Activated naive CD8-positive, alpha-beta T cell treated with anti-CD3 and anti-CD28 coated beads, Interleukin-2, amount 10 ng/mL, durations not matched to agents 7 days and 5 days (primary cell): ENCODE data around the gene SPATA2. TPM values are rescaled to one million over a fixed set of nuclear protein-coding genes. Genes with fewer than 3 reads are reported as not detected.
"Not testable (repeated sequence)": the region's sequence is repeated elsewhere in the genome, so short reads cannot be mapped to it uniquely, and the experiment has no call there.

Source experiments
- ATAC-seq: fragments of 150-1000 bp; cut with Tn5 transposase; one replicate; pipeline ENCODE4 v1.10.0; 2021; ENCODE audit warnings: low read depth, moderate library complexity
- POLR2A ChIA-PET: fragments of 350-600 bp; sonication (Branson Sonifier 250); formaldehyde crosslinking; loops from one replicate; lab custom pipeline; 2021; ENCODE audit warnings: antibody characterized with exemption; lab: Charles Lee
- DNase-seq: peaks from one replicate; pipeline ENCODE4 v3.0.0; 2021
- H3K27ac Mint-ChIP-seq: one replicate; pipeline ENCODE4 v1.8.0; 2022; ENCODE audit warnings: mild to moderate bottlenecking, mixed read lengths
- H3K27me3 Mint-ChIP-seq: one replicate; pipeline ENCODE4 v1.8.0; 2022; ENCODE audit warnings: mild to moderate bottlenecking, moderate library complexity, mixed read lengths
- H3K36me3 Mint-ChIP-seq: one replicate; pipeline ENCODE4 v1.8.0; 2021; ENCODE audit warnings: mild to moderate bottlenecking, mixed read lengths
- H3K4me1 Mint-ChIP-seq: one replicate; pipeline ENCODE4 v1.8.0; 2021; ENCODE audit warnings: mixed read lengths
- H3K4me3 Mint-ChIP-seq: one replicate; pipeline ENCODE4 v1.8.0; 2022; ENCODE audit warnings: mild to moderate bottlenecking, moderate library complexity, mixed read lengths
- H3K9me3 Mint-ChIP-seq: one replicate; pipeline ENCODE4 v1.8.0; 2021; ENCODE audit warnings: mixed read lengths
- total RNA-seq, 2 experiments: library from RNA; stranded (reverse); gene quantifications; one replicate each; pipeline ENCODE4 v1.2.3, GENCODE V29; 2021

Gene SPATA2, protein sequence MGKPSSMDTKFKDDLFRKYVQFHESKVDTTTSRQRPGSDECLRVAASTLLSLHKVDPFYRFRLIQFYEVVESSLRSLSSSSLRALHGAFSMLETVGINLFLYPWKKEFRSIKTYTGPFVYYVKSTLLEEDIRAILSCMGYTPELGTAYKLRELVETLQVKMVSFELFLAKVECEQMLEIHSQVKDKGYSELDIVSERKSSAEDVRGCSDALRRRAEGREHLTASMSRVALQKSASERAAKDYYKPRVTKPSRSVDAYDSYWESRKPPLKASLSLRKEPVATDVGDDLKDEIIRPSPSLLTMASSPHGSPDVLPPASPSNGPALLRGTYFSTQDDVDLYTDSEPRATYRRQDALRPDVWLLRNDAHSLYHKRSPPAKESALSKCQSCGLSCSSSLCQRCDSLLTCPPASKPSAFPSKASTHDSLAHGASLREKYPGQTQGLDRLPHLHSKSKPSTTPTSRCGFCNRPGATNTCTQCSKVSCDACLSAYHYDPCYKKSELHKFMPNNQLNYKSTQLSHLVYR
- 1 to 10 TPM; 8.9 to 9.1 TPM for total RNA-seq

DNA sequence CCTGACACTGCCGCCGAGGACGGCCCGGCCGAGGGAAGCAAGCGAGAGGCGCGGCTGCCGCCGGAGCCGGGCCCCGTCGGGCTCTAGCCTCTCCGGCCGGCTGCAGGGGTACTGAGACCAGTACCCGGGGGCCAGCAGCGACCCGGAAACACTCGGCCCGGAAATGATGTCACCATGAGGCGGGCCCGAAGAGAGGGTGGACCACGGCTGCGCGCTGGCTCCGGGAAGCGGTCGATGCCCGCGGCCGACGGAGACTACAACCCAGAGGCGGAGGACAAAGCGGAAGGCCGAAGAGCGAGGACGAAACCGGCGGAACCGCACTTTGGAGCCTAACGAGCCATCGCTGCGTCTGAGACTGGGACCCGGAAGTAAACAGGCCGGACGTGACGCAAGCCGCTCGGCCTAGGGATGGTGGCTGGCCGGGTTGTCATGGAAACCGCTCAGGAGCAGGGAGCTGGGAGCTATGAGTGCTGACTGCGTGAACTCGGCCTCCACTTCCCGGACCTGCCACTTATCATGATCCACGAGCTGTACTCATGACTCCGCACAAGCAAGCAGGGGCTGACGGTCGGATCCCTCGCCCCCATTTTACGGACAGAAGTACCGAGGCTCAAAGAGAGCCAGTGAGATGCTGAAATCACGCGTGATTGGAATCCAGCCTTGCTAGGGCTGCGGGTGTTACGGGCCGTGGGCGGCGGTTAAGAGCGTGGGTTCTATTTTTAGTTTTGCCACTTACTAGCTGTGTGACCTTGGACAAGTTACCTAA lies at the start of gene SPATA2:
Gene SPATA2 (minus strand): TSS at position 150 of the 766 bp plus-strand sequence. CDS start 7,039 bp downstream, outside the sequence.
- POLR2A ChIA-PET = interaction anchor here (0.6 to 3.2 kb wide), 3 partner anchors 21 to 90 kb away, joined by 3 to 32 read pairs (median 4); partner anchors contain the start of gene RNF114
- DNase-seq (peak; percentile 92), ATAC-seq (peak; percentile 79)
- H3K36me3 Mint-ChIP-seq = no peaks in the 10 kb centered on the region
- H3K9me3 Mint-ChIP-seq = no peaks in the 10 kb centered on the region
- peak within 1 kb of the TSS; percentile 91 for H3K4me3 Mint-ChIP-seq
- peaks cover 23% of the 10 kb centered on the region for H3K4me1 Mint-ChIP-seq
- peak within 1 kb of the TSS; percentile 100 for H3K27ac Mint-ChIP-seq
- no peaks in the 10 kb centered on the region for H3K27me3 Mint-ChIP-seq

DNA sequence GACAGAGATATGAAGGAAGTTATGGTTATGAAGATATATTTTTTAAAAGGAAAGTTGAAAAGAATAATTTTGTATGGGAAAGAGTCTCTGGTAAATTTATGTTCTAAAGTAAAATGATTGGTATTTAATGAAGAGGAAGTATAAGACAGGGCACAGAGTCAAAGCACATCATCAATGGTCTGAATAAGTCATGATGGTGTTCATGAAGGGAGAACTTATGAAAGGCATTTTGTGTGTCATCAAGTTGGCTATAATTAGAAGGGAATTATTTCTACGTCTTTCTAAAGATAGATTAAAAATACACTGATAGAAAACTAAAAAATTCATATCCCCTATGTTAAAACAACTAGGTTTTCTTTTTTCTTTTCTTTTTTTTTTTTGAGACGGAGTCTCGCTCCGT lies 46.1 kb upstream of the SPATA2 start:
- H3K9me3 Mint-ChIP-seq = no peaks in the 10 kb centered on the region
- POLR2A ChIA-PET = no interaction called here
- peaks cover 8% of the 10 kb centered on the region for H3K36me3 Mint-ChIP-seq
- H3K4me1 Mint-ChIP-seq = no peaks in the 10 kb centered on the region
- H3K27me3 Mint-ChIP-seq = no peaks in the 10 kb centered on the region
- DNase-seq (no peak), ATAC-seq (no peak)
- no peak overlapping the region for H3K27ac Mint-ChIP-seq
- no peak overlapping the region for H3K4me3 Mint-ChIP-seq

DNA sequence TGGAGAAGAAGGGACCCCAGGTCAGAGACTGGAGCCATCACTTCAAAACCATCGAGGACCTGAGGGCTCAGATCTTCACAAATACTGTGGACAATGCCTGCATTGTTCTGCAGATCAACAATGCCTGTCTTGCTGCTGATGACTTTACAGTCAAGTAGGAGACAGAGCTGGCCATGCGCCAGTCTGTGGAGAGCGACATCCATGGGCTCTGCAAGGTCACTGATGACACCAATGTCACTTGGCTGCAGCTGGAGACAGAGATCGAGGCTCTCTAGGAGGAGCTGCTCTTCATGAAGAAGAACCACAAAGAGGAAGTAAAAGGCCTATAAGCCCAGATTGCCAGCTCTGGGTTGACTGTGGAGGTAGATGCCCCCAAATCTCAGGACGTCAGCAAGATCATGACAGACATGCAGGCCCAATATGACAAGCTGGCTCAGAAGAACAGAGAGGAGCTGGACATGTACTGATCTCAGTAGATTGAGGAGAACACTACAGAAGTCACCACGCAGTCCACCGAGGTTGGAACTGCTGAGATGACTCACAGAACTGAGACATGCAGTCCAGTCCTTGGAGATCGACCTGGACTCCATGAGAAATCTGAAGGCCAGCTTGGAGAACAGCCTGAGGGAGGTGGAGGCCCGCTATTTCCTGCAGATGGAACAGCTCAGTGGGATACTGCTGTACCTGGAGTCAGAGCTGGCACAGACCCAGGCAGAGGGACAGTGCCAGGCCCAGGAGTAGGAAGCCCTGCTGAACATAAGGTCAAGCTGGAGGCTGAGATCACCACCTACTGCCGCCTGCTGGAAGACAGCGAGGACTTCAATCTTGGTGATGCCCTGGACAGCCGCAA lies 42.0 kb upstream of the SPATA2 start:
- H3K4me3 Mint-ChIP-seq, POLR2A ChIA-PET, ATAC-seq, H3K27me3 Mint-ChIP-seq, H3K9me3 Mint-ChIP-seq, H3K27ac Mint-ChIP-seq, DNase-seq, H3K4me1 Mint-ChIP-seq: not testable (repeated sequence)
- peaks cover 22% of the 10 kb centered on the region for H3K36me3 Mint-ChIP-seq

DNA sequence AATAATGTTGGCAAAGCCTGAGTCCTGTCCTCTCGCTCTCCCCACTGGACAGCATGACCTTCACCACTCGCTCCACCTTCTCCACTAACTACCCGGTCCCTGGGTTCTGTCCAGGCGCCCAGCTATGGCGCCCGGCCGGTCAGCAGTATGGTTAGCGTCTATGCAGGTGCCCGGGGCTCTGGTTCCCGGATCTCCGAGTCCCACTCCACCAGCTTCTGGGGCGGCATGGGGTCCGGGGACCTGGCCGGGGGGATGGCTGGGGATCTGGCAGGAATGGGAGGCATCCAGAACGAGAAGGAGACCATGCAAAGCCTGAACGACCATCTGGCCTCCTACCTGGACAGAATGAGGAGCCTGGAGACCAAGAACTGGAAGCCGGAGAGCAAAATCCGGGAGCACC lies 41.4 kb upstream of the SPATA2 start:
- Mint-ChIP-seq H3K27ac (no peak overlapping the region), H3K36me3 (peaks cover 22% of the 10 kb centered on the region), H3K9me3 (no peaks in the 10 kb centered on the region), H3K27me3 (no peaks in the 10 kb centered on the region), H3K4me1 (no peaks in the 10 kb centered on the region), H3K4me3 (no peak overlapping the region)
- POLR2A ChIA-PET = no interaction called here
- ATAC-seq (no peak), DNase-seq (no peak)

DNA sequence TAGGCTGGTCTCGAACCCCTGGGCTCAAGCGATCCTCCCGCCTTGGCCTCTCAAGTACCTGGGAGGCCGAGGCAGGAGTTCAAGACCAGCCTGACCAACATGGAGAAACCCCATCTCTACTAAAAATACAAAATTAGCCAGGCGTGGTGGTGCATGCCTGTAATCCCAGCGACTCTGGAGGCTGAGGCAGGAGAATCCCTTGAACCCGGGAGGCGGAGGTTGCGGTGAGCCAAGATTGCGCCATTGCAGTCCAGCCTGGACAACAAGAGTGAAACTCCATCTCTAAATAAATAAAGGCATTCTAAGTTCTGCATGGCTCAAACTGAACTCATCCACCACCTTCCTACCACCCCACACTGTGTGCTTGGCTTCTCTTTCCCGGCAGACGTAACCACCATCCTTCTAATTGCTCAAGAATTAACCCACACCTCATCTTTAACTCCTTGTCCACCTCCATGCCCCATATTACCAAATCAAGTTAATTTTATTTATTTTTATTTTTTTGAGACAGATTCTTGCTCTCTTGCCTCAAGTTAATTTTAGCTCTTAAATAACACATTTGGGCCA lies 40.6 kb upstream of the SPATA2 start:
- peaks cover 25% of the 10 kb centered on the region for H3K36me3 Mint-ChIP-seq
- DNase-seq = not testable (repeated sequence)

DNA sequence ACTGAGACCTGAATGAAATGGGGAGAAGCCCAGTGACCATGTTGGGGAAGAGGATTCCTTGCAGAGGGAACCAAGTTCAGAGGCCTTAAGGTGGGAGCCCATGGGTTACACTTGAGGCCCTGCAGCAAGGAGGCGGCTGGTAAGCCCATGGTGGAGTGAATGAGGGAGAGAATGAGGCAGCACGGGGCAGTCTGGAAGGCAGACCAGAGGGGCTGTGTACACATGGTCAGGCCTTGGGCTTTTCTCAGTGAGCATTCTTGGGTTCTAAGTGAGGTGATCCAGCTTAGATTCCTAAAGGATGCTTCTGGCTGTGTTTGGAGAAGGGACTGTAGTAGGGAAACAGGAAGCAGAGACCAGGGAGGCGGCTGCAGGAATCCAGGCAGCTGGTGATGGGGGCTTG lies 39.8 kb upstream of the SPATA2 start:
- no peak overlapping the region for H3K4me3 Mint-ChIP-seq
- no peak overlapping the region for H3K27ac Mint-ChIP-seq
- POLR2A ChIA-PET = no interaction called here
- no peak for ATAC-seq
- no peaks in the 10 kb centered on the region for H3K27me3 Mint-ChIP-seq
- no peak for DNase-seq
- no peaks in the 10 kb centered on the region for H3K4me1 Mint-ChIP-seq
- no peaks in the 10 kb centered on the region for H3K9me3 Mint-ChIP-seq
- peaks cover 26% of the 10 kb centered on the region for H3K36me3 Mint-ChIP-seq

More for the DNA sequence above, 40.6 kb upstream of the SPATA2 start:
- H3K27me3 Mint-ChIP-seq, H3K9me3 Mint-ChIP-seq, H3K27ac Mint-ChIP-seq, POLR2A ChIA-PET, ATAC-seq, H3K4me1 Mint-ChIP-seq, H3K4me3 Mint-ChIP-seq: not testable (repeated sequence)

DNA sequence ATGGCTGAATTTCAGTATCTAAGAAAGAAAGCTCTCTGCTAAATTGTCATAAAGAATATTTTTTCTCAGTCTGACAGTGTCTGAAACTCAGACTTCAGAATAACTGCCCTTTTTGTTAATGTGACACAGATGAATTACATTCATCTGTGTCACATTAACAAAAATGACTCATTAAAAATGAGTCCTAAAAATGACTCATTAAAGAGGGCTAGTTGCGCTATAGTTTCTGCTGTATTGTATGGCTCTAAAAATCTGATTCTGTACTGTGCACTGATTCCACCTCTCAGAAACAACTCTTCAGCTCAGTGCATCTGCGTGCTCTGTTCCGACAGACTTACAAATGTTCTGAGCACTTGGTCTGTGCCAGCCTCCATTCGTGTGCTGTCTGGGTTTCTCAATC lies 35.8 kb upstream of the SPATA2 start:
- Mint-ChIP-seq H3K9me3 (no peaks in the 10 kb centered on the region), H3K27me3 (no peaks in the 10 kb centered on the region), H3K4me1 (peaks cover 3% of the 10 kb centered on the region), H3K36me3 (peaks cover 39% of the 10 kb centered on the region), H3K27ac (no peak overlapping the region), H3K4me3 (no peak overlapping the region)
- DNase-seq = no peak
- no peak for ATAC-seq
- POLR2A ChIA-PET = interaction anchor here (1.3 to 2.2 kb wide), 2 partner anchors 10 to 16 kb away, joined by 4 read pairs; partner anchors contain the start of gene RNF114

DNA sequence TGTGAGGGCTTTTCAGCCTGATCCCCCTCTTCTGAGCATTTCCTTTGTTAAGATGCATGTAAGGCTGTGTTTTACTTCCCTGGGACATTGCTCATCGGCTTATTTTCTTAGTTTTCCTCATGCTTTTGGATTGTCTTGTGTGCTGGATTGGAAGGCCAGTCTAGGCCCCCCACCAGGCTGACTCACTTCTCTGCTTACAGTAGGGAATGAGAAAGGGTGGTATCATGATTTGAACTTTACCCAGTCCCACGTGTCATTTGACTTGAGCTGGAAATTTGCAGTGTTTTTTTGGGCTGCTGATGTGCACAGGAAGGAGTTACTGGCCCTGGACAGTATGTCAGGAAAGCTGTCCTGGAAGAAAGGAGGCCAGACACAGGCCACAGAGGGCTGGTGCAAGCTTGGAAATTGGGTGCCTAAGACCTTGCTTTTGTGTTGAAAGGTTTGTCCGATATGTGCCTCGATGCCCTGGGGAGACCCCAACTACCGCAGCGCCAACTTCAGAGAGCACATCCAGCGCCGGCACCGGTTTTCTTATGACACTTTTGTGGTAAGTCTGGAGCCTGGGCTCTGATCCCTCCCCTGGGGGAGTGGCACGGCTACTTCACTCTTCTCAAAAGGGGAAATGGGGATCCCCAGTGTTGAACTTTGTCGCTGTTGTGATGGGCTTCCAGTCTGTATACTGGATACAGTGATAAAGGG lies 33.6 kb upstream of the SPATA2 start:
- Mint-ChIP-seq H3K4me3 (no peak overlapping the region), H3K4me1 (peaks cover 6% of the 10 kb centered on the region), H3K36me3 (peaks cover 35% of the 10 kb centered on the region), H3K27ac (no peak overlapping the region), H3K27me3 (no peaks in the 10 kb centered on the region), H3K9me3 (no peaks in the 10 kb centered on the region)
- no peak for ATAC-seq
- POLR2A ChIA-PET = interaction anchor here (0.7 kb wide), 1 partner anchor 30 kb away, joined by 5 read pairs; no protein-coding TSS in a partner anchor
- DNase-seq = no peak

DNA sequence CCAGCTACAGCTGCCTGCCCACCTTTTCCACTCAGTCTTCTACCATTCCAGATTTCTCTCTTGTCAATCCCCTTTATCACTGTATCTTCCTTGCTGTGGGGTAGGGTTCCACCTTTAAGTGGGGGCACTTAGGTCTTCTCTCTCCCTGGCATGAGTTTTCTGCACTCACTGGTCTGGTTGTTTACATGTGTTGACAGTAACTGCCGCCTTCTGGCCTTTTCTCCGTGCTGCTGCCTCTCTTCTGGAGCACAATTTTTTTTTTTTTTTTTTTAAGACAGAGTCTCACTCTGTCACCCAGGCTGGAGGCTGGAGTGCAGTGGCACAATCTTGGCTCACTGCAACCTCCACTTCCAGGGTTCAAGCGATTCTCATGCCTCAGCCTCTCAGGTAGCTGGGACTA lies 32.8 kb upstream of the SPATA2 start:
- H3K27ac Mint-ChIP-seq = no peak overlapping the region
- H3K4me3 Mint-ChIP-seq = no peak overlapping the region
- H3K9me3 Mint-ChIP-seq = no peaks in the 10 kb centered on the region
- H3K27me3 Mint-ChIP-seq = no peaks in the 10 kb centered on the region
- ATAC-seq = no peak
- H3K4me1 Mint-ChIP-seq = peaks cover 6% of the 10 kb centered on the region
- POLR2A ChIA-PET = interaction anchor here (0.7 kb wide), 1 partner anchor 31 kb away, joined by 5 read pairs; no protein-coding TSS in a partner anchor
- DNase-seq = no peak
- H3K36me3 Mint-ChIP-seq = peaks cover 35% of the 10 kb centered on the region

DNA sequence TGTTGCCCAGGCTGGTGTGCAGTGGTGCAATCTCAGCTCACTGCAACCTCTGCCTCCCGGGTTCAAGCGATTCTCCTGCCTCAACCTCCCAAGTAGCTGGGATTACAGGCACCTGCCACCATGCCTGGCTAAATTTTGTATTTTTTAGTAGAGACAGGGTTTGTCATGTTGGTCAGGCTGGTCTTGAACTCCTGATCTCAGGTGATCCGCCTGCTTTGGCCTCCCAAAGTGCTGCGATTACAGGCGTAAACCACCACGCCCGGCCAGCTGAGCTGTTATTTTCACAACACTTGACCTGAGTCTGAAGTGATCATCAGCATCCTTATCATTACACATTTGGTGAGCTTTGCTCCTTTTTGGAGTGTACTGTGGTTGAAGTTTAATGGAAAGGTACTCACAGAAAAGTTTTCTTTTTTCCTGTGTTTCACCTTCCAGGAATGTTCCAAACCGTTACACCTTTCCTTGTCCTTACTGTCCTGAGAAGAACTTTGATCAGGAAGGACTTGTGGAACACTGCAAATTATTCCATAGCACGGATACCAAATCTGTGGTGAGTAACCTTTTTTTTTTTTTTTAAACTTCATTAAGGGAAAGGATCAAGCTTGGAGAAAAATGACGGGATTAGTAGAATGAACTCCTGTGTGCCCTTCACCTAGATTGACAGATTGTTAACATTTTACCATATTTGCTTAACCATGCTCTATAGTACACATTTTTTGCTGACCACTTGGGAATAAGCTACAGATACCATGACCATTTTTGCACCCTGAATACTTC lies 30.6 kb upstream of the SPATA2 start:
- Mint-ChIP-seq H3K4me3 (no peak overlapping the region), H3K27me3 (no peaks in the 10 kb centered on the region), H3K27ac (no peak overlapping the region), H3K9me3 (no peaks in the 10 kb centered on the region), H3K36me3 (peaks cover 34% of the 10 kb centered on the region), H3K4me1 (peaks cover 6% of the 10 kb centered on the region)
- POLR2A ChIA-PET = no interaction called here
- ATAC-seq (no peak), DNase-seq (no peak)

DNA sequence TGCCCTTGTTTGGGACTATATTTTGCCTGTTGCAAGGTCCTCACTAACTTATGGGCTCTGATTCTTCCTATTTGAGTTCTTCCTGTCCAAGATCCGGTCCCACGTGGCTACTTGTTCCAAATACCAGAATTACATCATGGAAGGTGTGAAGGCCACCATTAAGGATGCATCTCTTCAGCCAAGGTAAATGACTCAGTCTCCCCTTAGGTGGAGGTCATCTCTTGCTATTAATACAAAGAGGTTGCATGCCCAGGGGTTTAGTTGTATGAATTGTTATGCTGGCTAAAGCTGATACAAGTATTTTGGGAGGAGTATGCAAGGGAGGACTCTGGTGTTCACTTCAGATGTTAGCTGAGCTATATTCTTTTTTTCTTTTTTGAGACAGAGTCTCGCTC lies 30.0 kb upstream of the SPATA2 start:
- Mint-ChIP-seq H3K27me3 (no peaks in the 10 kb centered on the region), H3K36me3 (peaks cover 34% of the 10 kb centered on the region), H3K9me3 (no peaks in the 10 kb centered on the region), H3K4me3 (no peak overlapping the region), H3K4me1 (peaks cover 6% of the 10 kb centered on the region), H3K27ac (no peak overlapping the region)
- POLR2A ChIA-PET = no interaction called here
- DNase-seq (no peak), ATAC-seq (no peak)
